Inferior parietal cortex (tissue), 1 donor: Measurements from ENCODE around the gene INSC.

Source experiments
- DNase-seq: peaks from one replicate; pipeline ENCODE4 v3.0.0-alpha.2; 2016; ENCODE audit errors: extremely low spot score

Gene INSC

DNA sequence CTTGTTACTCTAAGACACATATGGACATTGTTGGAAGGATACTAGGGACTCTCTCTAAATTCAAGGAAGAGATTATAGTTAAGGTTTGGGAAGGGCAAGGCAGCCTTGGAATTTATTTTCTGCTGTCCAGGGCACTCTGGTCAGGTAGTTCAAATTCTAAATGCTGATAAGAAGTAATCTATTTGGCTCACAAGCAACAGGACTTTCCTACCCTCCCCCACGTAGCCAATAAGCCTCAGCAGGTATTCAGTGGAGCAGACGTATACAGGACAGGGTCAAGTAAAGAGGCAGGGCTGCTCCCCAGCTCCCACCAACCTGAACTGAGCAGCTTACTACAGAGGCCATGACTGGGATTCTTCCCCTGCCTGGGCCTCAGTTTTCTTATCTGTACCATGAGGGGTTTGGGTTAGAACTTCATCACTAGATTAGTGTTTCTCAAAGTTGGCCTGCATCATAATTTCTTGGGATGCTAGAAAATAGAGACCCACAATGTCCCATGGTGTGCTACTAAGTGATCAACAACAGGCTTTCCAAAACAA lies 6.1 kb upstream of the INSC start:
- DNase-seq = no peak

DNA sequence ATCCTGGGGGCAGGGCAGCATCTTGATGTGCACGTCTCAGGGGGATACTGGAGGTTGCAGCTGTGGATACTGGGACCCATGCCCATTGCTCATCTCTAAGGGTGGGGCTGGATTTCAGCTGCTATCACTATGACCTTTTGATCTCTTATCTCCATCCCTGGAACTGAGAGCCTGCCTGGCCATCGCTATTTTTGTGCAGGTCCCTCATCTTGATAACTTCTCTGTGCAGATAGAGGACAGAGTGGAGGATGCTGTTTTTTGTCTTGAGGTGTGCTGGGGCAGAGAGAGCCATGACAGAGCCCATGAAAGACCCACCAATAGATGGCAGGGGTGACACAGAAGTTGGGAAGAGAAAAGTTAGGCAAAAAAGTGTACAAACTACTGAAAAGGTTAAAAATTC lies 5.1 kb upstream of the INSC start:
- no peak for DNase-seq

DNA sequence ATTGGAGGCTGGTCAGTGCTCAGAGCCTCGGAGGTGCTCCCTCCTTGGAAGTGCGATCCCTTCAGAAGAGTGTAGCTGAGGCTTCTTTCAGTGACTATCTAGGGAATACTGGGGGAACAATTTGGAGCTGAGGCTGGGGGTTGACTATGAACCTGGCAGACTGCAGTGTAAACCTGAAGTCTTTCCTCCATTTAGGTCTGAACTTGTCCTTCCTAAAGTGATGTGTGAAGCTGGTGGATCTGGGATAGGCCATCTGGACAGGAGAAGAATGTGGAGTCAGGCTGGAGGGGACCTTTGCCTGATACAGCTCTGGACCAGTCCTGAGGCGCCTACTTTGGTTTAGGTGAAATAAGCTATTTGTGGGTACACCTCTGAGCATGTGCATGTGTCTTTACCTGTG lies 3.5 kb upstream of the INSC start:
- DNase-seq = no peak

DNA sequence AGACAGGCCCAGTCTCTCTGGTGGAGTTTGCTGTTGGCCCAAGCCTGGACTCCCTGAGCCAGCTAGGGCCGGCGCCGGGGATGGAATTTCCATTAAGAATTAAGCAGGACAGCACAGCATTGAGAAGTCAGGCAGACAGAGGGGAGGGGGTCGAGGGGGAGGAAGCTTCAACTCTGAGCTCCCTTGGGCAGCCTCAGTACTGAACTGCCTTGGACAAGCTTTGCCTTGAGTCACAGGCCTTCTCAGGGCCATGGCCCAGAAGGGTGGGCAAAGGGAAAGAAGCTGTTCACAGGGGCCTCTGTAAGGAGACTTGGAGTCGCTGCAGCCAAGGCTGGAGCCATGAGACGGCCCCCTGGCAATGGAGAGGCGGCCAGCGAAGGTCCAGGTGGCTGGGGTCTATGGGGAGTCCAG lies 2.6 kb upstream of the INSC start:
- DNase-seq = no peak

DNA sequence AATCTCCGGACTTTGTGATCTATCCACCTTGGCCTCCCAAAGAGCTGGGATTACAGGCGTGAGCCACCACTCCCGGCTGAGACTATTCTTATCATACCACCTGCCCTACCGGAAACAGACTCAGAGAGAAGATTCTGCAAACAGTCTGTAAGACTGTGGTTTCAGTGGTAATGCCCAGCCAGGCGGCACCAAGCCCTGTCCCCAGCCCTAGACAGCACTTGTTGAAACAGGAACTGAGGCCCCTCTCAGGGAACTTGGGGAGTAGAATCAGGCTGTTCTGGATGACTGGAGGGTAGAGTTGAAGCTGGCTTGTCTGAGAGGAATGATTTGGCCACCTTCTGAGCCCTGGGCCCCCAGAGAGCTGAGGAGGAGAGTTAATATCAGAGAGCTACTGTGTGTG lies 1.3 kb upstream of the INSC start:
- DNase-seq = no peak

- DNase-seq = no peak
Observed at GRCh38 chr11:15115686-15116085, 963 bp downstream of the INSC start.

- no peak for DNase-seq
Observed at GRCh38 chr11:15117751-15118150, 3.0 kb downstream of the INSC start.

- no peak for DNase-seq
Observed at GRCh38 chr11:15118431-15118830, 3.7 kb downstream of the INSC start.

DNA sequence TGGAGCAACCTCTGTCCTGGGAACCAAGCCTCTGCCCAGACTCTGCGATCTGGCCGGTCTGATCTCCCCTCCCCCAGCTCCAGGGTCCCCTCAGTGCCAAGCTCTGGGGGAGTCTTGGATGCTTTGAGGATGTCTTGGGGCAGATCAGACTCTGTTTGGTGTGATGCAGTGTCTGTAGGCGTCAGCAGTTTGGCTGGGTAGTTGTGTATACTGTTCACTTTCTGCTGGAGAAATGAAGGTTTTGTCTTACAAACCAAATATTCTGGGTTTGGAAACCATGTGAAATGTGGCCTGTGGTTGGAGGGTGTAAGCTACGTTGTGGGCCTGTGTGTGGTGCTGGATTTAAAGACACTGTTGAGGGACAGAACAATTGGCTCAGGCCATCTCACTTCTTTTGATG lies 4.6 kb downstream of the INSC start:
- no peak for DNase-seq

DNA sequence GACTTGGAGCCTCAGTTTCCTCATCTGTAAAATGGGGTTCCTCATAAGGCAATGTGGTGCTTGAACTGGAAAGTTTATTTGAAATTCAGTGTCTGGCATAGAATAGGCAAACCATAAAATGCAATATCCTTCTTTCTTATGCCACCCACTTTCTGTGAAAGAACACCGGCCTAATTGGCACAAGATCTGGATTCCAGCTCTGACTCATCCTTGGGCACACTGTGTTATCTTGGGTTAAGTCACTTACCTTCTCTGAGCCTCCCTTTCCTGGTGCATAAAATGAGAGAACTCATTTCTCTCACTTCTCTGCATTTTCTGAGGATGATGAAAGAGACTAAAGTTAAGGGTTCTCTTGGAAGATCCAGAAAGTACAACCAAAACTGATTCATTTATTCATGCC lies 5.1 kb downstream of the INSC start:
- DNase-seq = peak; percentile 19

DNA sequence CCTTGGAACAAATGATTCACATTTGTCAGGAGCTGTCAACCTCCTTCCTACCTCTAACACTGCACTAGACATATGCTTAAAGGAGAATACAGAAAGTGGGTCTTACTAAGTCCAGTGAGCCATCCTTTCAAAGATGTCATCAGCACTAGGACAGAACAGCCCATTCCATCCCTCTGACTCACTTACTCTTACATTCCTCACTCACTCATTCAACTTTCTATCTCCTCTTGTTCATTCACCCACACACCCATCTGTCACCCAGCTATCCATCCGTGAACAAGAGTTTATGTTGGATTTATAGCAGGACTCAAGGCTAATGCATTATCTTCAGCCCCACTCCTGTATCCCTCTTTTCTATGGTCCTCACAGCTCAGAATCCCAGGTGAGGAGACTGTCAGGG lies 9.1 kb downstream of the INSC start:
- DNase-seq = peak; percentile 51

GRCh38 chr11:15124528-15124927 lies 9.8 kb downstream of the INSC start:
- no peak for DNase-seq

- no peak for DNase-seq
Observed at GRCh38 chr11:15127341-15127740, 12.6 kb downstream of the INSC start.

GRCh38 chr11:15128621-15129020 lies 13.9 kb downstream of the INSC start:
- DNase-seq = no peak

DNA sequence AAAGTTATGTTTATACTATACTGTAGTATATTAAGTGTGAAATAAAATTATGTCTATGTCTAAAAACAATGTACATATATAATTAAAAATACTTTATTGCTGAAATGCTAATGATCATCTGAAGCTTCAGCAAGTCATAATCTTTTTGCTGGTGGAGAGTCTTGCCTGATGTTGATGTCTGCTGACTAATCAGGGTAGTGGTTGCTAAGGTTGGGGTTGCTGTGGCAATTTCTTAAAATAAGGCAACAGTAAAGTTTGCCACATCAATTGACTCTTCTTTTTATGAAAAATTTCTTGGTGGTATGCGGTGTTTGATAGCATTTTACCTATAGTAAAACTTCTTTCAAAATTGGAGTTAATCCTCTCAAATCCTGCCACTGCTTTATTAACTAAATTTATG lies 21.4 kb downstream of the INSC start:
- DNase-seq = no peak

GRCh38 chr11:15139096-15139770 lies 24.5 kb downstream of the INSC start:
- DNase-seq = no peak

DNA sequence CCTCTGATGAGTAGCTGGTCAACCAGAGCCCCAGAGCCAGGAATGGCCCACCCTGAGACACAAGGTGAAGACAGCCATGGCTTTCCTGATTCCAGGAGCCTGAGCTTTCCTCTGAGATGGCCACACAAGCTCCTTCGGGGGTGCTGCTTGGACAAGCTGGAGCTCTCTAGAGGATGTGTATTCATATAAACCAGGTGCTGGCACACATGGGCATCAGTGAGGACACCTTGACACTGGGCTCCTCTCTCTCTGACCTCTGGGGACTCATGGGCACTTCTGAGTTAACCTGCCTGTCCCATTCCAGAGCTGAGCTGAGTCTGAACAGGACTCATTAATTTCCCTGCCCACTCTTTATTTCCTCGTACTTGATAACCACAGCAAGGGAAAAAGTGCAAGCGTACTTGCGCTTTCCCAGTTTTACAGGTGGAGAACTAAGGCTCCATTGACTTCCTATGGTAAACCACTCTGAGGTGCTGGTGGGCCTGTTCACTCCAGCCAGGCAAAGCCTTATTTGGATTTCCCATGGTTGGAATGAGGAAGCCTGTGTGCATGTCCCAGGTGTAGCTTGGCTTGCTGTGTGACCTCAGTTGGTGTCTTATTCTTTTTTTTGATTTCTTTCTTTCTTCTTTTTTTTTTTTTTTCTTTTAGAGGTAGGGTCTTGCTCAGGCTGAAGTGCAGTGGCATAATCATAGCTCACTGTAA lies 25.4 kb downstream of the INSC start:
- no peak for DNase-seq

DNA sequence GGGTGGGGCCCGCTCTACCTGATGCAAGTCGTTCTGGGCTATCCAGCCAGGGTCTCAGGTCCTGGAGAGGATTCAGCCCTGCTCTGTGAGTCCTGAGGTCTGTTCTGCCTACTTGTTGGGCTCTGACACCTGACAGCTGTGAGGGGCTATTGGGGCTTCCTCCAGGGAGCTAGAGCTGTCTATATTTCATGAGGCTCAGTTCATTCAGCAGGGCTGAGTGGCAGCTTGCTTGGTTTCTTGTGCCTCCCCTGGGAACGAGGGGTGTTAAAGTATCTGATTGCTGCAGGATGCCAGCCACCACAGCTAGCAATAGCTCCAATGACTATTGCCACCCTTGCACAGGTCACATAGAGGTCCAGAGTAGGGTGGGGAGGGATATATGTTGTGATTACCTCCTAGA lies 26.7 kb downstream of the INSC start:
- no peak for DNase-seq

DNA sequence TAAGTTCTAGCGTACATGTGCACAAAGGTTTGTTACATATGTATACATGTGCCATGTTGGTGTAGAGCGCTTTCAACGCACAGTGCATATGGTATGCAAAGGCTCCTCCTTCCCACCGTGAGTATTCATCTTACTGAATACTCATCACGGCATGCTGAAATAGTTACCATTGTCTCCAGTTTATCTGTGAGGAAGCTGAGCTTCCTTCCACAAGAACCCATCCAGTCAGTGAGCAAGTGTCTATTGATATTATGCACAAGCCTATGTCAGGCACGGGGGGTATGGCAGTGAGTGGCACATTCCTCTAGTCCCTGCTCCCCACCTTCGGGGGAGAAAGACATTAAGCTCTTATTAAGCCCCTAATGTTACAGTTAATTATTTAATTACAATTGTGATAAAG lies 28.1 kb downstream of the INSC start:
- no peak for DNase-seq

DNA sequence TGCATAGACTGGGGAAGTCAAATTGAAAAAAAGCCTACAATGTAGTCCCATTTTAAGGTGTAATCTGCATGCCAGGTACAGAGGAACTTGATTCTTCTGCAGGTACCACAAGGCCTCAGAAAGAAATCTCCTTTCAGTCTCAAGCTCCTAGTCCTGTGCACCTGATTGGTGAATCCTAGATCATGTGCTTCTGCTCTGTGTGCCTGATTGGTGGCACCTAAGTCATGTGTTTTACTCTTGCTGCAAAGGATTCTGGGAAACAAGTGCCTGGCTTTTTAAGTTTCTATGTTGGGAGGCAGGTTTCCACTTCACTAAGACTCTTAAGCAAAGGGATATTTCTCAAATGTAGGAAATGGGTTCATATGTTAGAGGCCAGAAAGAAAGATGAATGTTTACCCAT lies 29.1 kb downstream of the INSC start:
- no peak for DNase-seq

- DNase-seq = no peak
Observed at GRCh38 chr11:15144347-15144746, 29.6 kb downstream of the INSC start.

- no peak for DNase-seq
Observed at GRCh38 chr11:15145151-15145550, 30.4 kb downstream of the INSC start.

- DNase-seq = no peak
Observed at GRCh38 chr11:15145615-15146014, 30.9 kb downstream of the INSC start.
